SK-N-SH (cell line): ENCODE measurements around the gene VAMP3.

Experiments
- EP300 ChIP-seq, 2 experiments: IDR thresholded peaks; 2 replicates each; pipeline versions ENCODE4 v1.4.0 to v1.6.1; 2012; ENCODE audit warnings: borderline replicate concordance in 1 of 2, low read depth in 1 of 2, low read length in 1 of 2
- EZH2phosphoT487 ChIP-seq: fragments of 200-600 bp; sonication (generic); IDR thresholded peaks from 2 replicates; pipeline ENCODE4 v1.6.1; 2017; ENCODE audit warnings: low read depth, mixed run types, mild to moderate bottlenecking, antibody characterized with exemption, moderate library complexity, borderline replicate concordance
- JUND ChIP-seq: IDR thresholded peaks from 2 replicates; pipeline ENCODE4 v1.4.0; 2012
- NRF1 ChIP-seq: IDR thresholded peaks from 2 replicates; pipeline ENCODE4 v1.6.1; 2012; ENCODE audit warnings: low read depth, mild to moderate bottlenecking, low read length
- POLR2AphosphoS5 ChIP-seq: IDR thresholded peaks from 2 replicates; pipeline ENCODE4 v1.6.1; 2012; ENCODE audit warnings: low read depth, low read length
- SIN3A ChIP-seq: IDR thresholded peaks from 2 replicates; pipeline ENCODE4 v1.6.1; 2012; ENCODE audit warnings: low read depth, mild to moderate bottlenecking, low read length, moderate library complexity, borderline replicate concordance
- TEAD4 ChIP-seq: IDR thresholded peaks from 2 replicates; pipeline ENCODE4 v1.4.0; 2012; ENCODE audit warnings: mild to moderate bottlenecking, borderline replicate concordance; ENCODE audit not compliant: insufficient read depth
- TF ChIP-seq, protein P1 (sequence below): fragments of 200-600 bp; sonication (generic); IDR thresholded peaks from 2 replicates; pipeline ENCODE4 v1.6.1; 2017; ENCODE audit warnings: antibody characterized with exemption, mild to moderate bottlenecking, moderate library complexity
- TF ChIP-seq, protein P2 (sequence below): fragments of 150-350 bp; IDR thresholded peaks from 2 replicates; pipeline ENCODE4 v1.6.1; 2017; ENCODE audit warnings: antibody characterized with exemption, low read length, low read depth, borderline replicate concordance
- TF ChIP-seq, protein P3 (sequence below): IDR thresholded peaks from 2 replicates; pipeline ENCODE4 v1.4.0; 2012; ENCODE audit warnings: low read depth
- TF ChIP-seq, protein P4 (sequence below): IDR thresholded peaks from 2 replicates; pipeline ENCODE4 v1.6.1; 2012; ENCODE audit warnings: mild to moderate bottlenecking, low read depth, low read length, moderate library complexity

DNA sequence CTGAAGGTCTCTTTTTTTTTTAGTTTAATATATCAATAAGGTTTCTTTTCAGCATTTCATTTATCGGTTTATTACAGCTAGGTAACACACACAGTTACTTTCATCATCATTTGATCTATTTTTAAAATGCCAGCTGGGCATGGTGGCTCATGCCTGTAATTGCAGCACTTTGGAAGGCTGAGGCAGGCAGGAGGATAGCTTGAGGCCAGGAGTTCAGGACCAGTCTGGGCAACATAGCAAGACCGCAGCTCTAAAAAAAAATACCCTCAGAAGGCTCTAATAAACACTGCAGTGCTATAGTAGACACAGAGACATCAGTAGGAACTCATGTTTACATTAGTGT lies 48.5 kb upstream of the VAMP3 start:
- TF ChIP-seq, protein P1, sequence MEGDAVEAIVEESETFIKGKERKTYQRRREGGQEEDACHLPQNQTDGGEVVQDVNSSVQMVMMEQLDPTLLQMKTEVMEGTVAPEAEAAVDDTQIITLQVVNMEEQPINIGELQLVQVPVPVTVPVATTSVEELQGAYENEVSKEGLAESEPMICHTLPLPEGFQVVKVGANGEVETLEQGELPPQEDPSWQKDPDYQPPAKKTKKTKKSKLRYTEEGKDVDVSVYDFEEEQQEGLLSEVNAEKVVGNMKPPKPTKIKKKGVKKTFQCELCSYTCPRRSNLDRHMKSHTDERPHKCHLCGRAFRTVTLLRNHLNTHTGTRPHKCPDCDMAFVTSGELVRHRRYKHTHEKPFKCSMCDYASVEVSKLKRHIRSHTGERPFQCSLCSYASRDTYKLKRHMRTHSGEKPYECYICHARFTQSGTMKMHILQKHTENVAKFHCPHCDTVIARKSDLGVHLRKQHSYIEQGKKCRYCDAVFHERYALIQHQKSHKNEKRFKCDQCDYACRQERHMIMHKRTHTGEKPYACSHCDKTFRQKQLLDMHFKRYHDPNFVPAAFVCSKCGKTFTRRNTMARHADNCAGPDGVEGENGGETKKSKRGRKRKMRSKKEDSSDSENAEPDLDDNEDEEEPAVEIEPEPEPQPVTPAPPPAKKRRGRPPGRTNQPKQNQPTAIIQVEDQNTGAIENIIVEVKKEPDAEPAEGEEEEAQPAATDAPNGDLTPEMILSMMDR = no peak
- TF ChIP-seq, protein P2, sequence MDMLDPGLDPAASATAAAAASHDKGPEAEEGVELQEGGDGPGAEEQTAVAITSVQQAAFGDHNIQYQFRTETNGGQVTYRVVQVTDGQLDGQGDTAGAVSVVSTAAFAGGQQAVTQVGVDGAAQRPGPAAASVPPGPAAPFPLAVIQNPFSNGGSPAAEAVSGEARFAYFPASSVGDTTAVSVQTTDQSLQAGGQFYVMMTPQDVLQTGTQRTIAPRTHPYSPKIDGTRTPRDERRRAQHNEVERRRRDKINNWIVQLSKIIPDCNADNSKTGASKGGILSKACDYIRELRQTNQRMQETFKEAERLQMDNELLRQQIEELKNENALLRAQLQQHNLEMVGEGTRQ = no peak
- TF ChIP-seq, protein P3, sequence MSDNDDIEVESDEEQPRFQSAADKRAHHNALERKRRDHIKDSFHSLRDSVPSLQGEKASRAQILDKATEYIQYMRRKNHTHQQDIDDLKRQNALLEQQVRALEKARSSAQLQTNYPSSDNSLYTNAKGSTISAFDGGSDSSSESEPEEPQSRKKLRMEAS = no peak
- TF ChIP-seq, protein P4, sequence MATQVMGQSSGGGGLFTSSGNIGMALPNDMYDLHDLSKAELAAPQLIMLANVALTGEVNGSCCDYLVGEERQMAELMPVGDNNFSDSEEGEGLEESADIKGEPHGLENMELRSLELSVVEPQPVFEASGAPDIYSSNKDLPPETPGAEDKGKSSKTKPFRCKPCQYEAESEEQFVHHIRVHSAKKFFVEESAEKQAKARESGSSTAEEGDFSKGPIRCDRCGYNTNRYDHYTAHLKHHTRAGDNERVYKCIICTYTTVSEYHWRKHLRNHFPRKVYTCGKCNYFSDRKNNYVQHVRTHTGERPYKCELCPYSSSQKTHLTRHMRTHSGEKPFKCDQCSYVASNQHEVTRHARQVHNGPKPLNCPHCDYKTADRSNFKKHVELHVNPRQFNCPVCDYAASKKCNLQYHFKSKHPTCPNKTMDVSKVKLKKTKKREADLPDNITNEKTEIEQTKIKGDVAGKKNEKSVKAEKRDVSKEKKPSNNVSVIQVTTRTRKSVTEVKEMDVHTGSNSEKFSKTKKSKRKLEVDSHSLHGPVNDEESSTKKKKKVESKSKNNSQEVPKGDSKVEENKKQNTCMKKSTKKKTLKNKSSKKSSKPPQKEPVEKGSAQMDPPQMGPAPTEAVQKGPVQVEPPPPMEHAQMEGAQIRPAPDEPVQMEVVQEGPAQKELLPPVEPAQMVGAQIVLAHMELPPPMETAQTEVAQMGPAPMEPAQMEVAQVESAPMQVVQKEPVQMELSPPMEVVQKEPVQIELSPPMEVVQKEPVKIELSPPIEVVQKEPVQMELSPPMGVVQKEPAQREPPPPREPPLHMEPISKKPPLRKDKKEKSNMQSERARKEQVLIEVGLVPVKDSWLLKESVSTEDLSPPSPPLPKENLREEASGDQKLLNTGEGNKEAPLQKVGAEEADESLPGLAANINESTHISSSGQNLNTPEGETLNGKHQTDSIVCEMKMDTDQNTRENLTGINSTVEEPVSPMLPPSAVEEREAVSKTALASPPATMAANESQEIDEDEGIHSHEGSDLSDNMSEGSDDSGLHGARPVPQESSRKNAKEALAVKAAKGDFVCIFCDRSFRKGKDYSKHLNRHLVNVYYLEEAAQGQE = no peak
- TF ChIP-seq JUND (no peak), NRF1 (no peak), EZH2phosphoT487 (no peak), EP300 (IDR thresholded peaks at IDR 0.05; ENCODE audit: borderline replicate concordance in 1 of 2, low read depth in 1 of 2, low read length in 1 of 2) (no peak), TEAD4 (no peak), POLR2AphosphoS5 (no peak), SIN3A (no peak)
